IPS-20b (cell line): ENCODE data around the gene SLC26A11.

Source experiments
- H3K27ac ChIP-seq: one replicate; pipeline ENCODE4 v1.5.1; 2013; ENCODE audit warnings: low read length
- H3K27me3 ChIP-seq: 2 replicates; pipeline ENCODE4 v1.6.1; 2013; ENCODE audit warnings: mild to moderate bottlenecking, low read length, inconsistent platforms; ENCODE audit not compliant: insufficient read depth
- H3K36me3 ChIP-seq: 2 replicates; pipeline ENCODE4 v1.6.1; 2013; ENCODE audit warnings: low read depth, mild to moderate bottlenecking, inconsistent platforms, low read length, moderate library complexity; ENCODE audit not compliant: insufficient read depth
- H3K4me1 ChIP-seq: 2 replicates; pipeline ENCODE4 v1.6.1; 2013; ENCODE audit warnings: mild to moderate bottlenecking, control low read depth, inconsistent platforms, low read length, moderate library complexity; ENCODE audit not compliant: insufficient read depth
- H3K4me3 ChIP-seq: 2 replicates; pipeline ENCODE4 v1.5.1; 2013; ENCODE audit warnings: mild to moderate bottlenecking, low read length, inconsistent platforms
- H3K9ac ChIP-seq: 2 replicates; pipeline ENCODE4 v1.6.1; 2013; ENCODE audit warnings: low read depth, mild to moderate bottlenecking, inconsistent platforms, low read length, moderate library complexity
- H3K9me3 ChIP-seq: 2 replicates; pipeline ENCODE4 v1.6.1; 2013; ENCODE audit warnings: mild to moderate bottlenecking, low read depth, low read length, inconsistent platforms; ENCODE audit not compliant: insufficient read depth

The SLC26A11 gene

DNA sequence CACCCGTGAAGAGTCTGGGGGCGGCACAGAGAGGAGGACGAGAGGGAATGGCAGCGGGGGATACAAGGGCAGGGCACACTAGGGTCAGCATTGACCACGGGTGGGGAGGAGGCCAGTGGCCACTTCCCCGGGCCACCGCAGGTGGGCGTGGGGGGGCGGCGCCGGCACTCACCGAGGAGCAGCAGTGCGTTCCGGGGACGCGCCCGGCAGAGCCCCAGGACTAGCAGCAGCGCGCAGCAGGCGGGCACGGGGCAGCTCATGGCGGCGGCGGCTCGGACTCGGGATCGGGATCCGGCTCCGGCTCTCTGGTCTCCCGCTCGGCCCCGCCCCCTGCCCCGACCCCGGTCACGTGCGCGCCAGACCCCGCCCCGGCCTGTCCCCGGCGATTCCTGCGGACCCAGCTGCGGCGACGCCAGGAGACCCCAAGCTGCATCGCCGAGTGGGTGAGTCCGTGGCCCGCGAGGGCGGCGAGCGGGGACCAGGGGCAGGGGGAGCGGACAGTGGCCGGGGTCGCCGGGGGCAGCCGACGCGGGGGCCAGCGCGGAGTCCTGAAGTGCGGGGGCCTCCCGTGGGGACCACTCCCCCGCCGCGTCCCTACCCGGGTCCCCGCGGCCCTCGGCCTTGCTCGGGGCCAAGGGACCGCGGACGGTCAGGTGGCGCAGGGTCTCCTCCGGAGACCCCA is at the start of gene SLC26A11, which contains the start of gene SGSH:
Gene SLC26A11 (plus strand): TSS at position 374 of the 682 bp plus-strand sequence. CDS start 1,134 bp downstream, outside the sequence.
Gene SGSH (minus strand): TSS at position 280 of the 682 bp plus-strand sequence. CDS start 20 bp downstream, at position 260.
- Histone ChIP-seq H3K4me3 (peak within 1 kb of the TSS; percentile 93), H3K9me3 (no peaks in the 10 kb centered on the region), H3K9ac (peak within 1 kb of the TSS; percentile 90), H3K27me3 (no peaks in the 10 kb centered on the region; the same call in 1 of the 2 replicates), H3K4me1 (peaks cover under 1% of the 10 kb centered on the region), H3K36me3 (peaks cover 7% of the 10 kb centered on the region; the same call in 1 of the 2 replicates), H3K27ac (no peak within 1 kb of the TSS)

- no peaks in the 10 kb centered on the region for H3K4me1 ChIP-seq
Observed at GRCh38 chr17:80171681-80172080, 48.5 kb upstream of the SLC26A11 start.

GRCh38 chr17:80173126-80173525 is 47.1 kb upstream of the SLC26A11 start:
- Histone ChIP-seq H3K4me3 (no peak overlapping the region), H3K27ac (no peak overlapping the region), H3K27me3 (no peaks in the 10 kb centered on the region), H3K36me3 (no peaks in the 10 kb centered on the region), H3K9ac (no peak overlapping the region), H3K9me3 (no peaks in the 10 kb centered on the region), H3K4me1 (no peaks in the 10 kb centered on the region)

More at GRCh38 chr17:80171681-80172080, 48.5 kb upstream of the SLC26A11 start:
- Histone ChIP-seq H3K9me3 (no peaks in the 10 kb centered on the region), H3K36me3 (no peaks in the 10 kb centered on the region), H3K9ac (no peak overlapping the region), H3K4me3 (no peak overlapping the region), H3K27ac (no peak overlapping the region), H3K27me3 (no peaks in the 10 kb centered on the region)

GRCh38 chr17:80173916-80174315 is 46.3 kb upstream of the SLC26A11 start:
- H3K4me1 ChIP-seq = no peaks in the 10 kb centered on the region
- no peaks in the 10 kb centered on the region for H3K27me3 ChIP-seq
- H3K27ac ChIP-seq = no peak overlapping the region
- no peak overlapping the region for H3K4me3 ChIP-seq
- no peaks in the 10 kb centered on the region for H3K9me3 ChIP-seq
- H3K9ac ChIP-seq = no peak overlapping the region
- no peaks in the 10 kb centered on the region for H3K36me3 ChIP-seq

- H3K9me3 ChIP-seq = no peaks in the 10 kb centered on the region
- H3K4me3 ChIP-seq = no peak overlapping the region
- H3K4me1 ChIP-seq = no peaks in the 10 kb centered on the region
- H3K27me3 ChIP-seq = no peaks in the 10 kb centered on the region
- no peak overlapping the region for H3K9ac ChIP-seq
- H3K27ac ChIP-seq = no peak overlapping the region
- H3K36me3 ChIP-seq = no peaks in the 10 kb centered on the region
Observed at GRCh38 chr17:80176757-80177156, 43.5 kb upstream of the SLC26A11 start.

- Histone ChIP-seq H3K36me3 (no peaks in the 10 kb centered on the region), H3K4me3 (no peak overlapping the region), H3K27me3 (no peaks in the 10 kb centered on the region), H3K4me1 (no peaks in the 10 kb centered on the region), H3K27ac (no peak overlapping the region), H3K9ac (no peak overlapping the region), H3K9me3 (no peaks in the 10 kb centered on the region)
Observed at GRCh38 chr17:80177986-80178595, 42.1 kb upstream of the SLC26A11 start.

GRCh38 chr17:80180192-80180591 is 40.0 kb upstream of the SLC26A11 start:
- Histone ChIP-seq H3K4me3 (no peak overlapping the region), H3K36me3 (no peaks in the 10 kb centered on the region), H3K27me3 (no peaks in the 10 kb centered on the region), H3K9me3 (no peaks in the 10 kb centered on the region), H3K27ac (no peak overlapping the region), H3K4me1 (no peaks in the 10 kb centered on the region), H3K9ac (no peak overlapping the region)

GRCh38 chr17:80181431-80181830 is 38.8 kb upstream of the SLC26A11 start:
- Histone ChIP-seq H3K9me3 (no peaks in the 10 kb centered on the region), H3K27me3 (no peaks in the 10 kb centered on the region), H3K4me3 (no peak overlapping the region), H3K27ac (no peak overlapping the region), H3K4me1 (no peaks in the 10 kb centered on the region), H3K36me3 (no peaks in the 10 kb centered on the region), H3K9ac (no peak overlapping the region)

DNA sequence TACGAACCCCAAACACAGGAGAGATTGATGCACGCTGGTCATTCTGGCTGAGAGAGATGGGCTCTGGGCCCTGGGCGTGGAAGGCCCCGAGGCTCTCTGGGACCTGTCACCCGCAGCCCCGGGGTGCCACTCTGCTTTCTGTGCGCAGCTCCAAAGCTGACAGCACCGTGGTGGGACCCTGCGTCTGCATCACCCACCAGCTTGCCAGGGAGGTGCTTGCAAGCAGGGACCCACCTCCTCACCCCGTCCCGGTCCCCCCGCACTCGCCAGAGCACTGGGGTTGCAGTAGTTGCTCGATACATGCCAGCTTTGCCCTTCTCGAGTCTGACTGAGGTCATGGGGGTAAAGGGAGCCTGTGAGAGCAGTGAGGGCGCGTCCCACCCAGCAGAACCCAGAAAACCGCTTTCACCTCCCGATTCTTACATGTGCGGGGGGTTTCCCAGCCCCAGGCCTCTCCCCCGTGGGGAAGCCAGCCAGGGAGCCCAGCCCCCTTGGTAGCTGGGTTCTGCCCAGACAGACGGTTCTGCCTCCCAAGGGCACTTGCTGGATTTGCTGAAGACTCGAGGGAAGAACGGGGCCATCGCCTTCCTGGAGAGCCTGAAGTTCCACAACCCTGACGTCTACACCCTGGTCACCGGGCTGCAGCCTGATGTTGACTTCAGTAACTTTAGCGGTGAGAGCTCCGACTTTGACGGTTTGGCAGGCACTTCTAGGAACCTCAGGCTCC is 37.9 kb upstream of the SLC26A11 start:
- no peaks in the 10 kb centered on the region for H3K27me3 ChIP-seq
- no peaks in the 10 kb centered on the region for H3K9me3 ChIP-seq
- no peaks in the 10 kb centered on the region for H3K4me1 ChIP-seq
- H3K4me3 ChIP-seq = no peak overlapping the region
- H3K9ac ChIP-seq = no peak overlapping the region
- no peak overlapping the region for H3K27ac ChIP-seq
- H3K36me3 ChIP-seq = no peaks in the 10 kb centered on the region

DNA sequence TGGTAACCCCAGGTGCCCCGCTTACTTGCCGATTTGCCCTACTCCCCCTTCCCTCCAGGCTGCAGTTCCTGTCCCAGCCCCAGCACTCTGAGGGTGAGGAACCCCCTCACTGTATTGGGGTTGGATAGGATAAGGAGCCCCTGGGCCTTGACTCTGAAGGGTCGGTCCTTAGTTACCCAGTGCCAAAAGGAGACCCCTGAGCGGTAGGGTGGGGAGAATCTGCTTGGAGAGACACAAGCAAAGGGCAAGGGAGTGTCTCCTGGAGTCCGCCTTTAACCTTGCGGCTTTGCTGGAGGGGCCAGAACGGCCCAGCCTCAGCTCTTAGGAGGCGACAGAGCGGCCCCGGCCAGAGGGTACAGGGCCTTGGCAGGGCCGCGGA is 37.4 kb upstream of the SLC26A11 start:
- Histone ChIP-seq H3K9ac (no peak overlapping the region), H3K9me3 (no peaks in the 10 kb centered on the region), H3K4me3 (no peak overlapping the region), H3K27ac (no peak overlapping the region), H3K27me3 (no peaks in the 10 kb centered on the region), H3K4me1 (no peaks in the 10 kb centered on the region), H3K36me3 (no peaks in the 10 kb centered on the region)

- no peaks in the 10 kb centered on the region for H3K9me3 ChIP-seq
- no peak overlapping the region for H3K9ac ChIP-seq
- no peaks in the 10 kb centered on the region for H3K4me1 ChIP-seq
- no peaks in the 10 kb centered on the region for H3K27me3 ChIP-seq
- no peak overlapping the region for H3K4me3 ChIP-seq
- no peaks in the 10 kb centered on the region for H3K36me3 ChIP-seq
- H3K27ac ChIP-seq = no peak overlapping the region
Observed at GRCh38 chr17:80183581-80184422, 36.4 kb upstream of the SLC26A11 start.
